H1 (cell line): ENCODE measurements around the gene UBQLN1.

Experiments used
- ASH2L ChIP-seq: fragments of 200-600, 300-600 bp; sonication (generic); IDR thresholded peaks from one replicate; pipeline ENCODE4 v1.7.1; 2017; ENCODE audit warnings: low read length
- EGR1 ChIP-seq: IDR thresholded peaks from 2 replicates; pipeline ENCODE4 v1.6.1; 2011; ENCODE audit warnings: low read depth, low read length, borderline replicate concordance
- EP300 ChIP-seq, 2 experiments: IDR thresholded peaks; 1 replicate in 1 of 2; 2 replicates in 1 of 2; pipeline ENCODE4 v1.6.1; 2011 to 2012; ENCODE audit warnings: low read depth in 2 of 2, low read length in 2 of 2, mild to moderate bottlenecking in 2 of 2, borderline replicate concordance in 1 of 2, inconsistent platforms in 1 of 2, moderate library complexity in 1 of 2
- HDAC2 ChIP-seq, 2 experiments: fragments of 300-600 bp in 1 of 2; sonication (generic) in 1 of 2; IDR thresholded peaks; 2 replicates each; pipeline ENCODE4 v1.6.1; 2011 to 2012; ENCODE audit warnings: low read depth in 2 of 2, low read length in 2 of 2, mild to moderate bottlenecking in 2 of 2, moderate library complexity in 2 of 2, borderline replicate concordance in 1 of 2, inconsistent platforms in 1 of 2
- MAFK ChIP-seq: IDR thresholded peaks from 2 replicates; pipeline ENCODE4 v1.6.1; 2012; ENCODE audit warnings: low read depth, mild to moderate bottlenecking, improper control_type of control experiment, low read length
- NRF1 ChIP-seq: IDR thresholded peaks from 2 replicates; pipeline ENCODE4 v1.6.1; 2011; ENCODE audit warnings: mild to moderate bottlenecking, low read depth, low read length, improper control_type of control experiment
- POLR2A ChIP-seq, 2 experiments: IDR thresholded peaks; 1 replicate in 1 of 2; 2 replicates in 1 of 2; pipeline ENCODE4 v1.6.1; 2011; ENCODE audit warnings: low read depth in 2 of 2, low read length in 2 of 2, mild to moderate bottlenecking in 2 of 2; ENCODE audit errors: control extremely low read depth in 1 of 2
- POLR2AphosphoS5 ChIP-seq: IDR thresholded peaks from 2 replicates; pipeline ENCODE4 v1.6.1; 2011; ENCODE audit warnings: low read depth, low read length
- RAD21 ChIP-seq, 2 experiments: IDR thresholded peaks in 1 of 2; conservative IDR thresholded peaks in 1 of 2; 2 replicates each; pipeline ENCODE4 v1.6.1; 2011; ENCODE audit warnings: low read depth in 2 of 2, low read length in 2 of 2, improper control_type of control experiment in 1 of 2, inconsistent platforms in 1 of 2, mild to moderate bottlenecking in 1 of 2, moderate library complexity in 1 of 2
- RXRA ChIP-seq: IDR thresholded peaks from 2 replicates; pipeline ENCODE4 v1.6.1; 2011; ENCODE audit warnings: low read depth, mild to moderate bottlenecking, low read length, moderate library complexity; ENCODE audit not compliant: insufficient read depth
- SUZ12 ChIP-seq: fragments of 200-600 bp; sonication (generic); IDR thresholded peaks from 2 replicates; pipeline ENCODE4 v1.6.1; 2012; ENCODE audit warnings: mild to moderate bottlenecking, inconsistent platforms, low read length, moderate library complexity, mixed read lengths
- TAF1 ChIP-seq: IDR thresholded peaks from 2 replicates; pipeline ENCODE4 v1.6.1; 2011; ENCODE audit warnings: mild to moderate bottlenecking, low read depth, low read length
- TF ChIP-seq, protein P1 (sequence below), 3 experiments: IDR thresholded peaks; 1 replicate in 2 of 3; 2 replicates in 1 of 3; pipeline versions ENCODE4 v1.5.1 to v1.6.1; 2011; ENCODE audit warnings: low read length in 3 of 3, mild to moderate bottlenecking in 3 of 3, inconsistent platforms in 2 of 3, low read depth in 1 of 3, moderate library complexity in 1 of 3; ENCODE audit not compliant: insufficient read depth in 1 of 3; ENCODE audit errors: control extremely low read depth in 1 of 3

DNA sequence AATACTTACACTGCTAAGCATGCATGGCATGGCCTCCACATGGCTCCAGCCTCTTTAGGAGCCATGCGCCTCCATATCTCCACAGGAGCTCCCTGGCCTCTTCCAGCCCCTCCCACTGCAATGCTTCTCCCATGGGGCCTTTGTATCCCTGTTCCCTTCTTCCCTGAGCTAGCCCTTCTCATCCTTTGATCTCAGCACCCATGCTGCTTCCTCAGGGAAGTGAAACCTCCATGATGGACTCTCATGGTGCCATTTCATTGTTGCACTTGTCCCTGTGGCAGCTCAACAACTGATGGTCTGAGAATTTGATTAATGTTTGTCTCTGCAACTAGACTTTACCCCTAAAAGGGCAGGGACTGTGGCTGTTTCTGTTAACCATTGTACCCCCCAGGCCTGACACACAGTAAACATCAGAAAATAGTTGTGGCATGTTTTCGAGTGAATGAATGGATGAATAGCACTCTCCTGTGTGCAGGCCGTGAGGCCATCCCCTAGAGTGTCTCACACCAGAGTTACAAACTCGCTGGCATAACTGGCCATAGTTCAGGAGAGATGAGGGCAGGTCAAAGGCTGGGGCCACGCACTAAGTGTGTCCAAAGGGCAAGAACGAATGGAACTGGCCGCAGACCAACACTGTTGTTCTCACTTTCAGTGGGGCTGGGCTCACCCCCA lies 78.2 kb downstream of the UBQLN1 start:
- TF ChIP-seq, protein P1, sequence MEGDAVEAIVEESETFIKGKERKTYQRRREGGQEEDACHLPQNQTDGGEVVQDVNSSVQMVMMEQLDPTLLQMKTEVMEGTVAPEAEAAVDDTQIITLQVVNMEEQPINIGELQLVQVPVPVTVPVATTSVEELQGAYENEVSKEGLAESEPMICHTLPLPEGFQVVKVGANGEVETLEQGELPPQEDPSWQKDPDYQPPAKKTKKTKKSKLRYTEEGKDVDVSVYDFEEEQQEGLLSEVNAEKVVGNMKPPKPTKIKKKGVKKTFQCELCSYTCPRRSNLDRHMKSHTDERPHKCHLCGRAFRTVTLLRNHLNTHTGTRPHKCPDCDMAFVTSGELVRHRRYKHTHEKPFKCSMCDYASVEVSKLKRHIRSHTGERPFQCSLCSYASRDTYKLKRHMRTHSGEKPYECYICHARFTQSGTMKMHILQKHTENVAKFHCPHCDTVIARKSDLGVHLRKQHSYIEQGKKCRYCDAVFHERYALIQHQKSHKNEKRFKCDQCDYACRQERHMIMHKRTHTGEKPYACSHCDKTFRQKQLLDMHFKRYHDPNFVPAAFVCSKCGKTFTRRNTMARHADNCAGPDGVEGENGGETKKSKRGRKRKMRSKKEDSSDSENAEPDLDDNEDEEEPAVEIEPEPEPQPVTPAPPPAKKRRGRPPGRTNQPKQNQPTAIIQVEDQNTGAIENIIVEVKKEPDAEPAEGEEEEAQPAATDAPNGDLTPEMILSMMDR (IDR thresholded peaks at IDR 0.05; ENCODE audit: control extremely low read depth in 1 of 3, insufficient read depth in 1 of 3, low read depth in 1 of 3, low read length in 3 of 3), result no peak
- no peak for TF ChIP-seq MAFK
- TF ChIP-seq EP300 (IDR thresholded peaks at IDR 0.05; ENCODE audit: borderline replicate concordance in 1 of 2, low read depth in 2 of 2, low read length in 2 of 2), result no peak
- no peak for TF ChIP-seq TAF1
- TF ChIP-seq NRF1, result no peak
- no peak for TF ChIP-seq HDAC2 (IDR thresholded peaks at IDR 0.05; ENCODE audit: borderline replicate concordance in 1 of 2, low read depth in 2 of 2, low read length in 2 of 2)
- TF ChIP-seq POLR2A (IDR thresholded peaks at IDR 0.05; ENCODE audit: control extremely low read depth in 1 of 2, low read depth in 2 of 2, low read length in 2 of 2), result no peak
- TF ChIP-seq ASH2L, result no peak
- TF ChIP-seq POLR2AphosphoS5, result no peak
- no peak for TF ChIP-seq EGR1
- TF ChIP-seq RXRA, result no peak
- TF ChIP-seq SUZ12, result no peak
- TF ChIP-seq RAD21 (IDR thresholded peaks at IDR 0.05 in 1 of 2, conservative IDR thresholded peaks at IDR 0.05 in 1 of 2; ENCODE audit: low read depth in 2 of 2, low read length in 2 of 2), result no peak
